ENCODE measurements around the gene SBF2.

Gene SBF2

GRCh38 chr11:10317151-10317755 lies 23.2 kb upstream of the SBF2 start:
- no peak overlapping the region for H3K27ac ChIP-seq (ENCODE audit: low read depth, low read length, severe bottlenecking)
- H3K36me3 ChIP-seq (ENCODE audit: control insufficient read depth, insufficient read depth, low read length), result no peaks in the 10 kb centered on the region
- H3K4me1 ChIP-seq (ENCODE audit: control insufficient read depth, insufficient read depth, low read length, poor library complexity, severe bottlenecking), result peaks cover 3% of the 10 kb centered on the region
- no peaks in the 10 kb centered on the region for H3K9me3 ChIP-seq (ENCODE audit: control insufficient read depth, low read length)
- WGBS, 2 experiments (ENCODE audit: insufficient coverage in 2 of 2), result 85% methylated on average over 1 of the region's 4 CpGs; no CpG with 5 or more reads in 1 of the 2 experiments
- H3K4me3 ChIP-seq (ENCODE audit: extremely low read depth, insufficient read depth, low read length, poor library complexity, severe bottlenecking), result no peak overlapping the region

- H3K9me3 ChIP-seq (ENCODE audit: control insufficient read depth, low read length), result no peaks in the 10 kb centered on the region
- H3K36me3 ChIP-seq (ENCODE audit: control insufficient read depth, insufficient read depth, low read length), result no peaks in the 10 kb centered on the region
- H3K4me1 ChIP-seq (ENCODE audit: control insufficient read depth, insufficient read depth, low read length, poor library complexity, severe bottlenecking), result peaks cover 3% of the 10 kb centered on the region
- 84 to 100% methylated on average over 2 to 4 of the region's 6 CpGs for whole genome bisulfite sequencing, 2 experiments (ENCODE audit: insufficient coverage in 2 of 2)
- H3K27ac ChIP-seq (ENCODE audit: low read depth, low read length, severe bottlenecking), result no peak overlapping the region
- H3K4me3 ChIP-seq (ENCODE audit: extremely low read depth, insufficient read depth, low read length, poor library complexity, severe bottlenecking), result no peak overlapping the region
Measured at GRCh38 chr11:10315083-10315482, 21.1 kb upstream of the SBF2 start.

- whole genome bisulfite sequencing, 2 experiments (ENCODE audit: insufficient coverage in 2 of 2), result 85 to 87% methylated on average over 3 to 4 of the region's 8 CpGs
- Histone ChIP-seq H3K36me3 (ENCODE audit: control insufficient read depth, insufficient read depth, low read length) (no peaks in the 10 kb centered on the region), H3K27ac (ENCODE audit: low read depth, low read length, severe bottlenecking) (no peak overlapping the region), H3K9me3 (ENCODE audit: control insufficient read depth, low read length) (no peaks in the 10 kb centered on the region), H3K4me1 (ENCODE audit: control insufficient read depth, insufficient read depth, low read length, poor library complexity, severe bottlenecking) (peaks cover 4% of the 10 kb centered on the region), H3K4me3 (ENCODE audit: extremely low read depth, insufficient read depth, low read length, poor library complexity, severe bottlenecking) (no peak overlapping the region)
Measured at GRCh38 chr11:10314199-10315072, 20.4 kb upstream of the SBF2 start.

GRCh38 chr11:10311802-10312201 lies 17.8 kb upstream of the SBF2 start:
- Histone ChIP-seq H3K36me3 (ENCODE audit: control insufficient read depth, insufficient read depth, low read length) (no peaks in the 10 kb centered on the region), H3K4me1 (ENCODE audit: control insufficient read depth, insufficient read depth, low read length, poor library complexity, severe bottlenecking) (peaks cover 12% of the 10 kb centered on the region), H3K4me3 (ENCODE audit: extremely low read depth, insufficient read depth, low read length, poor library complexity, severe bottlenecking) (no peak overlapping the region), H3K27ac (ENCODE audit: low read depth, low read length, severe bottlenecking) (no peak overlapping the region), H3K9me3 (ENCODE audit: control insufficient read depth, low read length) (no peaks in the 10 kb centered on the region)
- WGBS, 2 experiments (ENCODE audit: insufficient coverage in 2 of 2), result 90% methylated on average over 1 of the region's 2 CpGs; no CpG with 5 or more reads in 1 of the 2 experiments

GRCh38 chr11:10310301-10310841 lies 16.4 kb upstream of the SBF2 start:
- Histone ChIP-seq H3K36me3 (ENCODE audit: control insufficient read depth, insufficient read depth, low read length) (no peaks in the 10 kb centered on the region), H3K4me3 (ENCODE audit: extremely low read depth, insufficient read depth, low read length, poor library complexity, severe bottlenecking) (no peak overlapping the region), H3K4me1 (ENCODE audit: control insufficient read depth, insufficient read depth, low read length, poor library complexity, severe bottlenecking) (peaks cover 13% of the 10 kb centered on the region), H3K27ac (ENCODE audit: low read depth, low read length, severe bottlenecking) (no peak overlapping the region), H3K9me3 (ENCODE audit: control insufficient read depth, low read length) (no peaks in the 10 kb centered on the region)
- 60 to 100% methylated on average over 1 of the region's 3 CpGs for whole genome bisulfite sequencing, 2 experiments (ENCODE audit: insufficient coverage in 2 of 2)

GRCh38 chr11:10309163-10310093 lies 15.4 kb upstream of the SBF2 start:
- WGBS, 2 experiments (ENCODE audit: insufficient coverage in 2 of 2), result 48 to 51% methylated on average over 10 to 11 of the region's 12 CpGs
- H3K4me3 ChIP-seq (ENCODE audit: extremely low read depth, insufficient read depth, low read length, poor library complexity, severe bottlenecking), result no peak overlapping the region
- H3K4me1 ChIP-seq (ENCODE audit: control insufficient read depth, insufficient read depth, low read length, poor library complexity, severe bottlenecking), result peaks cover 13% of the 10 kb centered on the region
- H3K27ac ChIP-seq (ENCODE audit: low read depth, low read length, severe bottlenecking), result no peak overlapping the region
- H3K36me3 ChIP-seq (ENCODE audit: control insufficient read depth, insufficient read depth, low read length), result no peaks in the 10 kb centered on the region
- H3K9me3 ChIP-seq (ENCODE audit: control insufficient read depth, low read length), result no peaks in the 10 kb centered on the region

GRCh38 chr11:10308201-10308954 lies 14.4 kb upstream of the SBF2 start:
- Histone ChIP-seq H3K4me1 (ENCODE audit: control insufficient read depth, insufficient read depth, low read length, poor library complexity, severe bottlenecking) (peaks cover 13% of the 10 kb centered on the region), H3K36me3 (ENCODE audit: control insufficient read depth, insufficient read depth, low read length) (no peaks in the 10 kb centered on the region), H3K4me3 (ENCODE audit: extremely low read depth, insufficient read depth, low read length, poor library complexity, severe bottlenecking) (peak overlapping the region; percentile 54), H3K27ac (ENCODE audit: low read depth, low read length, severe bottlenecking) (peak overlapping the region; percentile 49), H3K9me3 (ENCODE audit: control insufficient read depth, low read length) (no peaks in the 10 kb centered on the region)
- WGBS, 2 experiments (ENCODE audit: insufficient coverage in 2 of 2), result 11 to 22% methylated on average over 8 to 12 of the region's 16 CpGs

GRCh38 chr11:10307400-10308200 lies 13.6 kb upstream of the SBF2 start:
- H3K9me3 ChIP-seq (ENCODE audit: control insufficient read depth, low read length), result no peaks in the 10 kb centered on the region
- H3K4me3 ChIP-seq (ENCODE audit: extremely low read depth, insufficient read depth, low read length, poor library complexity, severe bottlenecking), result peak overlapping the region; percentile 54
- H3K4me1 ChIP-seq (ENCODE audit: control insufficient read depth, insufficient read depth, low read length, poor library complexity, severe bottlenecking), result peaks cover 13% of the 10 kb centered on the region
- WGBS, 2 experiments (ENCODE audit: insufficient coverage in 2 of 2), result 0 to 1% methylated on average over 38 to 46 of the region's 62 CpGs
- H3K36me3 ChIP-seq (ENCODE audit: control insufficient read depth, insufficient read depth, low read length), result no peaks in the 10 kb centered on the region
- peak overlapping the region; percentile 49 for H3K27ac ChIP-seq (ENCODE audit: low read depth, low read length, severe bottlenecking)

GRCh38 chr11:10307022-10307399 lies 13.0 kb upstream of the SBF2 start:
- WGBS, 2 experiments (ENCODE audit: insufficient coverage in 2 of 2), result 0% methylated on average over 2 to 3 of the region's 9 CpGs
- Histone ChIP-seq H3K4me3 (ENCODE audit: extremely low read depth, insufficient read depth, low read length, poor library complexity, severe bottlenecking) (peak overlapping the region; percentile 54), H3K9me3 (ENCODE audit: control insufficient read depth, low read length) (no peaks in the 10 kb centered on the region), H3K27ac (ENCODE audit: low read depth, low read length, severe bottlenecking) (no peak overlapping the region), H3K4me1 (ENCODE audit: control insufficient read depth, insufficient read depth, low read length, poor library complexity, severe bottlenecking) (peaks cover 13% of the 10 kb centered on the region), H3K36me3 (ENCODE audit: control insufficient read depth, insufficient read depth, low read length) (no peaks in the 10 kb centered on the region)

Data from mesodermal cell (in vitro differentiated cells).